HG02840 (cell line): ENCODE results near the gene DZIP3.
"Not testable (repeated sequence)": the region's sequence is repeated elsewhere in the genome, so short reads cannot be mapped to it uniquely, and the experiment has no call there.

Experiments
- ATAC-seq: cut with Tn5 transposase; IDR thresholded peaks from one replicate; pipeline ENCODE4 v1.9.1; 2021; ENCODE audit warnings: mild to moderate bottlenecking, moderate library complexity, moderate number of reproducible peaks; ENCODE audit not compliant: unreplicated experiment, low FRiP score

DZIP3 gene

GRCh38 chr3:108672701-108673100, 83.2 kb downstream of the DZIP3 start:
- no peak for ATAC-seq

GRCh38 chr3:108673988-108674661, 84.6 kb downstream of the DZIP3 start:
- no peak for ATAC-seq

DNA sequence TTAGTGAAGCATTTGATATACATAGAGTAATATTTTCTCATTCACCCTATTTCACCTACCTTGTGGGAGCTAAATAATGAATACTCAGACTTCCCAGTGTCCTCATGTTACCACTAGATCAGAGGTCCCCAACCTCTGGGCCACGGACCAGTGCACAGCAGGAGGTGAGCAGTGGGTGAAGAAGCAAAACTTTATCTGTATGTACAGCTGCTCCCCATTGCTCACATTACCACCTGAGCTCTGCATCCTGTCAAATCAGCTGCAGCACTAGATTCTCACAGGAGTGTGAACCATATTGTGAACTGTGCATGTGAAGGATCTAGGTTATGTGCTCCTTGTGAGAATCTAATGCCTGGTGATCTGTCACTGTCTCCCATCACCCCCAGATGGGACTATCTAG, 88.3 kb downstream of the DZIP3 start:
- no peak for ATAC-seq

- ATAC-seq = not testable (repeated sequence)
Measured at GRCh38 chr3:108692286-108692685, 102.8 kb downstream of the DZIP3 start.

- no peak for ATAC-seq
Measured at GRCh38 chr3:108698461-108698860, 108.9 kb downstream of the DZIP3 start.

GRCh38 chr3:108705045-108705444, 115.5 kb downstream of the DZIP3 start:
- ATAC-seq = no peak

DNA sequence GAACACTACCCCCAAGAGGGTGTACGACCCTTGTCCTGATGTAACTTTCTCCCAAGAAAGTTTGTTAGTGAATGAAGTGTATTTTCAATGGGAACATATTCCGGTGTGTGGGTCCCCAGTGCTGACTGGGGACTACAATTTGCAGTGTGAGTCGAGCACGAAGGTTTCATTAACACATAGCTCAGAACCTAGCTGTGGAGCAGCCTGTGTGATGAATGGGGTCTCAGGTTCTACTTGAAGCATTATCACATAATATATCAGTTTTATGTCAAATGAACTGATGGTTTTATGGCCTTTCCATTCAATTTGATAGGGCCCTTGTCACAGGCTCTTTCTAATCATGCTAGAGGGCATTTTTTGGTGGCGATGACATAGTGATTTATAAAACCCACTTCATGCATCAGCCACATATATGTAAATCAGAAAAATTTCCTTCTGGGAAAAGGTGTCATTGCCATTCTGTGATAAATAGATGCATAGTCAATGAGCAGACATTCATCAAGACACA, 123.5 kb downstream of the DZIP3 start:
- ATAC-seq = no peak

DNA sequence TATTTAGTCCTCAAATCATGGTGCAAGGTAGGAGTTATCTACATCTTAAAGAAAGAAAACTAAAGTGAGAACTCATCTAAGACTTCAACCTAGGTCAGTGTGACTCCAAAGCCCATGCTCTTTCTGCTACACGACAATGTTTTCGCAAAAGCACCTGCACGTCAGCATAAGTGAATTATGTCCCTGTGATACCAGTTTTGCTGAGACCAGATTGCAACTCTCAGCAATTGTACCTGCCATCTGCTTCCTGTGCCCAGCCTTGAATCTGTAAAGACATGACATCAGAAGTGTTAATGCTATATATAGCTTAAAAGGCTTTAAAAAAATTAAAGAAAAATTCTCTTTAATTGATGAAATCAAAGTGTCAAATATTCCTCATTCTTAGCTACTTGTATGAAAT, 124.3 kb downstream of the DZIP3 start:
- no peak for ATAC-seq

- ATAC-seq = no peak
Measured at GRCh38 chr3:108718454-108718853, 128.9 kb downstream of the DZIP3 start.

GRCh38 chr3:108719178-108719806, 129.8 kb downstream of the DZIP3 start:
- ATAC-seq = no peak

DNA sequence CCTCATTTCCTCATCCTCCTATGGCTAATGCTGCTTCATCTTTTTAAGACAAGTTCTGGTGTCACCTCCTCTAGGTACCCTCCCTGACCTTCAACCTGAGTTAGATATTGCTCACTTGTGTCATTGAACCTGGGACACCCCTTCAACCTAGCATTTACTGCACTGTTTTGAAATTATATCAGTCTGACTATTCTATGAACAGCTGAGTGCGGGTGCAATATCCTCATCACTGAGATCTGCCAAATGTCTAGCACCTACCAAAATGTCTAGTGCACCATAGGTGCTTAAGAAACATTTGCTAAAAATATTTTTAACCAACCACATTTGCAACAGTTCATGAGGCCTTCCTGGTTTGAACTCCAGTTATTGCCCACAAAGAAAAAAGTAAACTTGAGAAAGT, 133.2 kb downstream of the DZIP3 start:
- ATAC-seq = no peak

GRCh38 chr3:108724101-108724500, 134.6 kb downstream of the DZIP3 start:
- no peak for ATAC-seq

DNA sequence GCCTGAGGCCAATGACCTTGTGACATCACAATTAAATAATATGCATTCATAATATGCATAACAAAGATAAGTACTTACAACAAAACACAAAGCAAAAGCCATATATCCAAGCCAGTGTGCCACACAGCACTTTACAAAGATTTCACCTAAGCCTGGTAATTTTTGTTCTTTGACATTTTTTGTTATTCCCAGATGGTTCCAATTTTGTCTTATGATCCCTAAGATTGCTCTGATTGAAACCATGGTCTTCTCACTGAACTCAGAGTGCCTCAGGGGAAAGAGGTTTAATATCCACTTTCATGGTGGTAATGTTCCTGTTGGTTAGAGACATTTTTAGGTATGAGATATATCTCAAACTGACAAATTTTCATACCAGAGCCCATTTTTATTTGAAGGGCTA, 138.6 kb downstream of the DZIP3 start:
- ATAC-seq = no peak

DNA sequence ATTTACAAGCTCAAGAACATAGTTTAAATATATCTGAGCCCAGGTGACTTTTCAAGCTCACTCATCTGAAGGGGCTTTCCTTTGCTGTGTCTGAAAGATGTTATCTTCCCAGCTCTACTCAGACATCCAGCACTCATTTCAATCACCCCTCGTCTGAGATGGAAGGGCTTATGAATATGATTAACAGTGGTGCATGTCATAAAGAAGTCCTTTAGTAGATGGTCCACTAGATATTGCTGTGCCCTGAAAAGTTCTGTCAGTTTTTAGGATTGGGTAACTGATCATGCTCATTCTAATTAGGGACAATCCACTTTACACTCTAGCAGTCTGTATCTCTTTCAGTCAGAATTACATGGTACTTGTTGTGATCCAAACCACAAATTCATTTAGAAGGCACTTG, 139.4 kb downstream of the DZIP3 start:
- no peak for ATAC-seq

DNA sequence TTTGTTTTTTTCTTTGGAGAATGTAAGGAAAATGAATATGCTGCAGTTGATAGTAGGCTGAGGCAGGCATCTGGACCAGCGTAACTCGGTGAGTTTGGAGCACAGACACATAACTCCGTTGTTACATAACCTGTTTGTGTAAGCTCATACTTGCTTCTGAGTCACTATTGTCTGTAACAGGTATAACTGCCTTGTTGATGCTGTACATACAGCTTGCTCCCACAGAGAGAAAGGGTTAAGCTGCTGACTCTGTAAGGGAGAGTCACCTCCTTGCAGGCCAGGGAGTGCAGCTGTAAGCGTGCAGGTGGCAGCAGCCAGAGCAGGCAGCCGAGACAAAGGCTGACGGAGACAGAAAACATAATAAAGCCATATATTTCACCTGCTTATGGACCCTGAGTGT, 147.3 kb downstream of the DZIP3 start:
- ATAC-seq = no peak

GRCh38 chr3:108742929-108743328, 153.4 kb downstream of the DZIP3 start:
- no peak for ATAC-seq
